ENCODE results near the gene FAIM. TPM values are rescaled to one million over a fixed set of nuclear protein-coding genes. Genes with fewer than 3 reads are reported as not detected.

The FAIM gene
- total and polyA plus RNA-seq, 2 of the 8 experiments (the other 6 are each of a cell fraction or from before 2014, with no cell fraction given), result 1.2 to 7.1 TPM

- 0 out of 4 replicates have a peak, but pooled peaks of 1 of the 2 experiments have one; percentile 12 for TF ChIP-seq HDAC2 (IDR thresholded peaks at IDR 0.05; ENCODE audit: borderline replicate concordance in 1 of 2, low read depth in 2 of 2, low read length in 2 of 2)
- TF ChIP-seq NRF1 (IDR thresholded peaks at IDR 0.05; ENCODE audit: low read depth, low read length), result no peak
- TF ChIP-seq GABPA (IDR thresholded peaks at IDR 0.05; ENCODE audit: borderline replicate concordance, insufficient read depth, low read length), result peak; percentile 61; the same call in 1 of the 2 replicates
- no peak for TF ChIP-seq EGR1 (IDR thresholded peaks at IDR 0.05; ENCODE audit: borderline replicate concordance, low read depth, low read length)
Observed at GRCh38 chr3:138608322-138609135, at the start of gene FAIM (continued).
